Smooth muscle cell (in vitro differentiated cells): ENCODE results near the gene SLX9. TPM values are rescaled to one million over a fixed set of nuclear protein-coding genes. Genes with fewer than 3 reads are reported as not detected.
A peak's percentile ranks its signal among the peaks of the same experiment; 100 is the strongest.
"Not testable (repeated sequence)": the region's sequence is repeated elsewhere in the genome, so short reads cannot be mapped to it uniquely, and the experiment has no call there.

ENCODE experiments used
- DNase-seq: peaks from one replicate; lab custom pipeline; 2025; ENCODE audit not compliant: unreplicated experiment; lab: John Stamatoyannopoulos, UW
- H2AFZ ChIP-seq: fragments of 200-600 bp; sonication (generic); 2 replicates; pipeline ENCODE4 v1.6.0; 2016; ENCODE audit warnings: antibody characterized with exemption, low read depth, mild to moderate bottlenecking
- H3F3A ChIP-seq: fragments of 200-600 bp; sonication (generic); 2 replicates; pipeline ENCODE4 v1.6.0; 2017; ENCODE audit warnings: antibody characterized with exemption, low read depth
- H3K27ac ChIP-seq: fragments of 200-600 bp; sonication (generic); 2 replicates; pipeline ENCODE4 v1.5.1; 2016; ENCODE audit warnings: low read depth, mild to moderate bottlenecking
- H3K27me3 ChIP-seq: fragments of 200-600 bp; sonication (generic); 2 replicates; pipeline ENCODE4 v1.6.1; 2016; ENCODE audit warnings: low read depth, mild to moderate bottlenecking
- H3K36me3 ChIP-seq: fragments of 200-600 bp; sonication (generic); 2 replicates; pipeline ENCODE4 v1.5.1; 2016; ENCODE audit warnings: low read depth
- H3K4me1 ChIP-seq: fragments of 200-600 bp; sonication (generic); 2 replicates; pipeline ENCODE4 v1.5.1; 2016; ENCODE audit warnings: low read depth
- H3K4me2 ChIP-seq: fragments of 200-600 bp; sonication (generic); 2 replicates; pipeline ENCODE4 v1.6.0; 2016; ENCODE audit warnings: mild to moderate bottlenecking
- H3K4me3 ChIP-seq: fragments of 200-600 bp; sonication (generic); 2 replicates; pipeline ENCODE4 v1.5.1; 2016; ENCODE audit warnings: mild to moderate bottlenecking
- H3K79me2 ChIP-seq: fragments of 200-600 bp; sonication (generic); 2 replicates; pipeline ENCODE4 v1.6.0; 2016; ENCODE audit warnings: low read depth, mild to moderate bottlenecking
- H3K9ac ChIP-seq: fragments of 200-600 bp; sonication (generic); 2 replicates; pipeline ENCODE4 v1.6.0; 2016; ENCODE audit warnings: low read depth
- H3K9me3 ChIP-seq: fragments of 200-600 bp; sonication (generic); replicated peaks from 2 replicates; pipeline ENCODE4 v1.5.1; 2016; ENCODE audit warnings: low read depth
- H4K20me1 ChIP-seq: fragments of 200-600 bp; sonication (generic); 2 replicates; pipeline ENCODE4 v1.6.0; 2016; ENCODE audit warnings: low read depth
- CTCF ChIP-seq: fragments of 200-600 bp; sonication (generic); IDR thresholded peaks from 2 replicates; pipeline ENCODE4 v1.5.1; 2017; ENCODE audit warnings: borderline replicate concordance, mild to moderate bottlenecking, antibody characterized with exemption; ENCODE audit not compliant: insufficient read depth, poor library complexity, severe bottlenecking
- WGBS: methylation state at CpG from one replicate; pipeline ENCODE4 v1.1.7; 2016; ENCODE audit warnings: low lambda C conversion rate; 5-methylcytosine and 5-hydroxymethylcytosine counted together
- polyA plus RNA-seq: library from polyadenylated mRNA; unstranded; fragments of >200 nt; fragmentation: Nextera tagmentation; extraction: Ambion mirVana; gene quantifications from 2 replicates; pipeline ENCODE4 v1.2.1, GENCODE V29; 2016
- total RNA-seq: library from RNA; depleted of rRNA; stranded (reverse); fragments of >200 nt; gene quantifications from 2 replicates; pipeline ENCODE4 v1.2.3, GENCODE V29; 2014

SLX9 gene
- total and polyA plus RNA-seq, 2 experiments from 2014 or later, result 13.9 to 26.6 TPM

GRCh38 chr21:44975720-44976555, 36.1 kb downstream of the SLX9 start:
- DNase-seq, result no peak
- 99% methylated on average over 35 of the region's 42 CpGs for WGBS
- H3K27me3 ChIP-seq, result no peaks in the 10 kb centered on the region
- H3K4me2 ChIP-seq, result no peak overlapping the region
- no peaks in the 10 kb centered on the region for H3K4me1 ChIP-seq
- H3K9me3 ChIP-seq, result no peaks in the 10 kb centered on the region
- H3K4me3 ChIP-seq, result no peak overlapping the region
- TF ChIP-seq CTCF, result no peak
- no peaks in the 10 kb centered on the region for H4K20me1 ChIP-seq
- peaks cover 4% of the 10 kb centered on the region for H3K79me2 ChIP-seq
- no peak overlapping the region for H3K9ac ChIP-seq
- no peaks in the 10 kb centered on the region for H3K36me3 ChIP-seq
- H3F3A ChIP-seq, result peaks cover 5% of the 10 kb centered on the region
- no peak overlapping the region for H3K27ac ChIP-seq
- H2AFZ ChIP-seq, result no peak overlapping the region

- not testable (repeated sequence) for H3K4me3 ChIP-seq, H3K4me1 ChIP-seq, H3K27ac ChIP-seq, H3K4me2 ChIP-seq, H3F3A ChIP-seq, H4K20me1 ChIP-seq, DNase-seq, H3K9me3 ChIP-seq, H3K36me3 ChIP-seq, H3K27me3 ChIP-seq, H3K79me2 ChIP-seq, H3K9ac ChIP-seq, H2AFZ ChIP-seq
- TF ChIP-seq CTCF, result peak; percentile 34
- WGBS, result 96% methylated on average over 22 of the region's 25 CpGs
Observed at GRCh38 chr21:44976556-44977393, 36.9 kb downstream of the SLX9 start.

GRCh38 chr21:44977616-44978340, 37.9 kb downstream of the SLX9 start:
- WGBS, result 73% methylated on average over 17 of the region's 22 CpGs
- TF ChIP-seq CTCF, result no peak
- H3K4me2 ChIP-seq, result no peak overlapping the region

More at GRCh38 chr21:44977616-44978340, 37.9 kb downstream of the SLX9 start:
- no peaks in the 10 kb centered on the region for H3K4me1 ChIP-seq
- H3F3A ChIP-seq, result peaks cover under 1% of the 10 kb centered on the region
- no peak overlapping the region for H3K4me3 ChIP-seq
- H3K79me2 ChIP-seq, result peaks cover 4% of the 10 kb centered on the region
- no peaks in the 10 kb centered on the region for H4K20me1 ChIP-seq
- H3K27ac ChIP-seq, result no peak overlapping the region
- DNase-seq, result no peak
- no peak overlapping the region for H2AFZ ChIP-seq
- no peaks in the 10 kb centered on the region for H3K36me3 ChIP-seq
- H3K9ac ChIP-seq, result no peak overlapping the region
- H3K27me3 ChIP-seq, result no peaks in the 10 kb centered on the region
- no peaks in the 10 kb centered on the region for H3K9me3 ChIP-seq
